Activated effector memory CD4-positive, alpha-beta T cell treated with Interleukin-2 at 50 U/mL for 16 hours (primary cell): ENCODE measurements around the gene CHMP4B.

Experiments
- DNase-seq: peaks from one replicate; pipeline ENCODE4 v3.0.0-alpha.2; 2020

Gene CHMP4B

DNA sequence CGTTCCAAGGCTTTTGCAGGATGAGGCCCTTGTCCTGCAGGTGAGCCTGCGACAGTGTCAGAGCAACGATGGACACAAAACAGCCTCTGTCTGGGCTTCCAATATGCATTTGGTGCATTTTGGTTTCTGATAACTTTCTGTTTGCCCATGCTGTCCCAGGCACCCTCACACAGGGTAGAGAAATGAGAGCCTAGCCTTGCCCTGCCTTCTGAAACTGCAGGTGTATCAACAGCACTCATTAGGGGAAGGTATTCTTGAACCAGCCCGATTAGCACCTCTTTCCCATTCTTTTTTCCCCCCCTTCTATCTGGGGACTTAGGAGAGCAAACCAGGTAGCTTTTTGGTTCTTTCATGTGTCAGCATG is 30.3 kb downstream of the CHMP4B start:
- DNase-seq = no peak

DNA sequence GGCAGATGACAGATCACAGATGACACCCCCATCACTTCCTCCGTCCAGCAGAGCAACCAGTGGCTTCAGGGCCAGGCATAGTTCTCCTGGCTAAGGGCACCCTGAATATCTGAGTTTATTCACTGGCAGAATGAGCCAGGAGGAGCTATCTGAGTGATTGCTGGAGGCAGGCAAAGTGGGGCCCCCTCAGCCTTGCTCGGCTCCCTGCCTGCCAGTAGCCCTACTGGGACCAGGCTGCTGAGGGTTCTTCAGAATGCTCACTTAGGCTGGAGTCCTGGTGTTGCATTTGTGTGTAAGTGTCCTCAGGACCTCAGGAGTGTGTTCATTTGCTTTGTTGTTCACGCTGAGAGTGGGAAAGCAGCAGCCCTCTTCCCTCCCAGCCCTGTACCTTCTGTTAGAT is 31.2 kb downstream of the CHMP4B start:
- DNase-seq = no peak

DNA sequence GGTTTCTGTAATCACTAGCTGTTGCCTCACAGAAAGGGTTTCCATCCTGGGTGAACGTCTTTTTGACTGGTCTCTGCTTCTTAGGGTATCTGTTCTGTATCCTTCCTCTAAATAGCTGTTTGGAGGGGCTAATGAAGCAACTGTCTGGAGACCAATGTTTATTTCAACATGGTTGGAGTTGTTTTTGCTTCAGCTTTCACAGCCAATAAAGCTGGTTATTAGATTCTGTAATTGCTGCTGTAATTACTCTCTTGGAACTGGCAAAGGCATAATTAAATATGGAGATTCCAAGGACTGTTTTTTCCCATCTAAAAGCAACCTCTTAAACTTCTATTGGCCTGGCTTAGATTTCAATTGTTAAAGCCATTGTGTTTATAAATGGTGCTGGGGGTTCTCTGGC is 31.9 kb downstream of the CHMP4B start:
- DNase-seq = no peak

DNA sequence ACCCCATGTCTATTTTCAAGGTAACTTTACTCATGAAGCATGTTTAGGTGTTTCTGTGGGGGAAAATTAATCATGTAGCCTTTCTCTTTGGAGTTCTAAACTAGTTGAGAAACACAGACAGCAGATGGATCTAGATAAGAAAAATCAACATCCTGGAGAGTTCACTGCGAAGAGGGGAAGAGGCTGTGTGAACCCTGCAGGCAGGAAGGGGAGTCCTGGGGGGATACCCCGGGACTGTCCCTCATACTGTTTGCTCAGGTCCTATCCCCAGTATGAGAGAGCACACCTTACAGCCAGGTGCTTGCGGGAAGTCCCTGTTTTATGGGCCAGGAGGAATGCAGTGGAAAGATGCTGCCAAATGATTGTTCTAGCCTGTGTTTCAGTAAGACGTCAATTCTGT is 32.7 kb downstream of the CHMP4B start:
- DNase-seq = no peak

DNA sequence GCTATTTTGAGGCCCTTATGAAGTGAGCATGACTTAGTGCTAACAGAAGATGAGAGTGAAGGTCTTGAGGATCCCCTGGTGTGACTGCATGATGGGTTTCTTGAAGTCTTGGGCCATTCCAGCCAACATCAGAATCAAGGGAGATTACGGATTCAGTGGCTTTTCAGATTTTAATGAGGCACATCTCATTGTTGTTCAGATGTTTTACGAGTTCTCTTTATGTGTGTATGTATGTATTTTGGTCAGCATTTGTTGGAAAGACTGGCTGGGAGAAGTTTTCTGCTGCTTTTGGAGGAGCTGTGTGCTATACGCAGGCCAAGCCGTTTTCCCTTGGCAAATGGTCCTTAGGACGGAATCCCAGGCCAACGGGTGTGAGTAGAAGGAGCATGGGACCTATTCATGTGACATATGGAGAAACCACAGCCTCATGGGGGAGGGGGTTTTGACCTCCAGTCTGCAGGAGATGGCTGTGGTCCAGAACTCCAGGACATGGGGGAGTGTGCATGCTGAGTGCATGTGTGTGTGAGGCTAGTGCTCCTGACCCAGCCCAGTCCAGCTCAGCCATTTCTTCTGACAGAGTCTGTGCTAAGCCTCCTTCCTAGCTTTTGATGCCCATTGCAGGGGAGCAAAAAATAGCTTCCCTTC is 35.3 kb downstream of the CHMP4B start:
- DNase-seq = no peak

DNA sequence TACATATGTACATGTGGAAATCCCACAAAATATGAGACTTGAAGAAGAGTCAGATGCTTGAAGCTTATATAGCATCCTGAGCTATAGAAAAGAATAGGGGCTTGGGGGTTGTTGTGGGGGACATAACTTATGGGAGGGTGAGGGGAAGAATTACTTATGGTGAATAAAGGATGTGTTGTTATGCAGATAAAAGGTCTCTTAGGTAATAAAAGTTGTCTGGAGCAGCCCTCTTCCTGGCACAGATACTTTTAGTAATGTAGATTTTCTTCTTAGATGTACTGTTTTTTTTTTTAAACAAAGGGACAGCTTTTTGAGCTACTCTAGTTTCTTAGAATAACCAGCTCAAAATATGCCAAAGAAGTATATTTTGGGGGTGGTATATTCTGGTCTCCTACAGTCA is 35.9 kb downstream of the CHMP4B start:
- no peak for DNase-seq

DNA sequence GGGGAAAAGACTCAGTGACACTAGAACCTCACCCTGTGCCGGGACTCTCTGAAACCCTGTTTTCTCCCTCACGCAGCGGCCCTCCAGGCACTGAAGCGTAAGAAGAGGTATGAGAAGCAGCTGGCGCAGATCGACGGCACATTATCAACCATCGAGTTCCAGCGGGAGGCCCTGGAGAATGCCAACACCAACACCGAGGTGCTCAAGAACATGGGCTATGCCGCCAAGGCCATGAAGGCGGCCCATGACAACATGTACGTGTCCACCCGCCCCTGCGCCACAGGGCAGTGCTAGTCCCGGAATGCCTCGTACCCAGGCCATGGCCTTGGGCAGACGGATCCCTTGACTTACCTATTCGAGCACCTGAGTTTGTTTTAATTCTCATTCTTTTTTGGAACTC is 37.2 kb downstream of the CHMP4B start:
- DNase-seq = no peak

DNA sequence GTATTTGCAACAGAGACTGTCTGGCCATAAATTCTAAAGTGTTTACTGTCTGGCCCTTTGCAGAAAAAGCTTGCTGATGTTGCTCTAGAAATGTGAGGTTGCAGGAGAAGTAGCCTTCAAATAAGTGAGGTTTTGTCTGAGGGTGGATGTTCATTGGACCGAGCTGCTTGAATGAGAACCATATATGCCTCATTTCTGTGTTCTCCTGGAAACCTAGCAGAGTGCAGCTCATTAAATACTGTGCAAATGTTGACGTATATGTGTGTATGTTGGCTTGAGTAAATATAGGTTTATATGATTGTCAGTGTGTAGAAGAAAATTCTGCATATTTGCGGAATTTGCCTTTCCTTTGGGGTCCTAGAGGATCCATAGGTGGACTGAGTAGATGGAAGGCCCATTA is 39.0 kb downstream of the CHMP4B start:
- DNase-seq = no peak

DNA sequence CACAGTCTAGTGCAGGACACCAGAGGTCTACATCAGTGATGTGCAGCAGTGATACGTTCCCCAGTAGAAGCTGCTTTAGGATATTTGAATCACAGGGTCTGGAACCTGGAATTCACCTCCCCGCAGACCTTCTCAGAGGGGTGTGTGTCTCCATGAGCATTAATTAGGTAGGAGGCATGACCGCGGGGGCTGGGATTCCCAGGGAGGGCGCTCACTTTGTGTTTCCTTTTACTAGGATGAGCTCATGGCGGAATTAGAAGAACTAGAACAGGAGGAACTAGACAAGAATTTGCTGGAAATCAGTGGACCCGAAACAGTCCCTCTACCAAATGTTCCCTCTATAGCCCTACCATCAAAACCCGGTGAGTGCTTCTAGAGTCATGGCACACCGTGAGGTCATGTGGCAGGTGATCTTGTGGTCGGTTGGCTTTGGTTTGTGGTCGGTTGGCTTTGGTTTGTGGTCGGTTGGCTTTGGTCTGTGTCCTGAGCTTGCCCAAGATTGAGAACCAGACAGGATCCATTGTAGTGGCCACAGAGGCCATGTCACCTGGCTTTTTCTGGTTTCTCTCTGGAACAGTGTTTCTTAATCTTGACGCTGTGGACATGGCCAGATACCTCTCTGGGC is 40.8 kb downstream of the CHMP4B start:
- no peak for DNase-seq

DNA sequence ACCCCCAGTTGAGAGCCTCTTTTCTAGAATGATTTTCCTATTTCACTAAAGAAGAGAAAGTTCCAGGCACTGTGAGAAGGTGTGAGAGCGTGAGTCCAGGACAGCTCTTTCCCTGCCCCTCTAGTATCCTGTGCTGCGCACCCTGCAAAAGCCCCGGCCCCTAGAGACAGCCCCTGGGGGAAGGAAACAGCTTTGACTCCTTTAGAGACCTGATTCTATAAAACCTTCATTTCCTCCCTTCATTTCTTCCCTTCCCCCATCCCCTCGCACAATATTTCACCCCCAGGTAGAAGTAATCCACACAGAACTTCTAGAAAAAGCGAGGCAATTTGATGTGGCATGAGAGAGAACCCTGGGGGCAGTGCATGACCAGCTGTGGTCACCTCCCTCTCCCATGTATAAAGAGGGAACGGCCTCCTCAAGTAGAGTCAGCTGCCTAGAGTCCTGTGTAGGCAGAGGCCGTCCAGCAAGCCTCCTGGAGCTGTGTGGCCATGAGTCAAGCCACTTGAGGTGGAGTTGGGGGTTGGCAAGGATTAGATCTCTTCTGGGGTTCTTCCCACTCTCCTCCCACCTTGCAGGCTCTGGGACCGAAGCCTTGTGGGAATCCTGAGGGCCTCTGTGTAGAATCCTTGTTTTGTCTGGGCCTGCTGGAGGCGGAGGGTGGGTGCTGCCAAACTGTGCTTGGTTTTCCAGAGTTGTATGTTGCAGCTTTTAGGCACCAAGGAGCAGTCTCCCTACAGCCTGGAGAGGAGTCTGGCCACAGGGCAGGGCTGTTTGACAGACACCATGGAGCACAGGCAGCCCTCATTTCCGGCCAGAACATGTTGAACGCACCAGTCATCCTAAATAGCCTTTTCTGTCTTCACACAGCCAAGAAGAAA is 41.7 kb downstream of the CHMP4B start:
- DNase-seq = no peak

DNA sequence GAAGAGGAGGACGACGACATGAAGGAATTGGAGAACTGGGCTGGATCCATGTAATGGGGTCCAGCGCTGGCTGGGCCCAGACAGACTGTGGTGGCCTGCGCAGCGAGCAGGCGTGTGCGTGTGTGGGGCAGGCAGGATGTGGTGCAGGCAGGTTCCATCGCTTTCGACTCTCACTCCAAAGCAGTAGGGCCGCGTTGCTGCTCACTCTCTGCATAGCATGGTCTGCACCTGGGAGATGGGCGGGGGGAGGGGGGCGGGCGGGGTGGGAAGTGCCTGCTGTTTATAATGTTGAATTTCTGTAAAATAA is 42.3 kb downstream of the CHMP4B start:
- peak; percentile 16 for DNase-seq

DNA sequence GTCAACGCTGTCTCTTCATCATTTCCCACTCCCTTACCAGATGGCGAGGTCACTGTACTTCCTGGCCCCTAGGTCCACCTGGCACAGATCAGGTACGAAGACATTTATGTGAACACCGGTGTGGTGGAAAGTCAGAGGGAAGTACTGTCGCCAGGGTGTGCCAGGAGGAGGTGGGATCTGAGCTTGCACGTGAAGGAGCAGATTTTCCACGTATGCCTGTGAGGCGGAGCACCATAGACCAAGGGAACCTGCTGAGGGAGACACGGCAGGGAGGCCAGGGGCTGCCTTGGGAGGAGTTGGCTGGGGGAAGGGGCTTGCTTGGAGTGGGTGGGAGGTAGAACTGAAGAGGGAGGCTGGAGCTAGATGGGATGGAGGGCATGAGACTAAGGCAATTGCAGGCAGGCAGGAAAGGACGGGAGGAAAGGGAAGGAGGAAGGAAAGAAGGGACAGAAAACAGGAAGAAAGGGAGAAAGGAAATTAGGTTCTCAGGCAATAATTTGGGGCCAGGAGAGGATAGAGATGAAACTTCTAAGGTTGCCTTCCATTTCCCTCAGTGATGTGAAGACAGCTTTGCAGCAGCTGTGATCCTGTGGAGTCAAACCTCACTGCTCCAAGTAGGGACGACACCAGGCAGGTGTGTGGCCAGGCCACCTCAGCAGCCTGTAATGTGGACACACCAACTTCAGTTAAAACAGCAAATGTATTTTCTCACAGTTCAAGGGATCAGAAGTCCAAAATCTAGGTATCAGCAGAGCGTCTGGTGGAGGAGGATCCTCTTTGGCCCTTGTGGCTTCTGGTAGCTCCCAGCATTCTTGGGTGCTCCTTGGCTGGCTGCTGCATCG is 46.8 kb downstream of the CHMP4B start:
- no peak for DNase-seq

DNA sequence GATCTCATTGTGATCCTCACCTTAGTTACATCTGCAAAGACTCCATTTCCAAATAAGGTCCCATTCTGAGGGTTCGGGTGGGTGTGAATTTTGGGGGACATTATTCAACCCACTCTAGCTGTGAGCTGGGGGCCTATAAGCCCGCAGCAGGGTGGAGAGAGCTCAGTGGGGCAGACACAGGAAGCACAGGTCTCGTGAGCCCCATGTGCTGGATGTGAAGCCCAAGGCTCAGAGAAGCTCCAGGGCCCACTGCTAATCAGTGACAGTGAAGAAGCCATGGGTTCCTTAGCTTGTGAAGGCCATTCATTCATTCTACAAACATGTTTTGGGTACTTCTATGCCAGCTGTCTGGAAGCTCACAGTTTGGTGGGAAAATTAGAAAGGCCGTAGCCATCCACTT is 47.5 kb downstream of the CHMP4B start:
- DNase-seq = no peak

DNA sequence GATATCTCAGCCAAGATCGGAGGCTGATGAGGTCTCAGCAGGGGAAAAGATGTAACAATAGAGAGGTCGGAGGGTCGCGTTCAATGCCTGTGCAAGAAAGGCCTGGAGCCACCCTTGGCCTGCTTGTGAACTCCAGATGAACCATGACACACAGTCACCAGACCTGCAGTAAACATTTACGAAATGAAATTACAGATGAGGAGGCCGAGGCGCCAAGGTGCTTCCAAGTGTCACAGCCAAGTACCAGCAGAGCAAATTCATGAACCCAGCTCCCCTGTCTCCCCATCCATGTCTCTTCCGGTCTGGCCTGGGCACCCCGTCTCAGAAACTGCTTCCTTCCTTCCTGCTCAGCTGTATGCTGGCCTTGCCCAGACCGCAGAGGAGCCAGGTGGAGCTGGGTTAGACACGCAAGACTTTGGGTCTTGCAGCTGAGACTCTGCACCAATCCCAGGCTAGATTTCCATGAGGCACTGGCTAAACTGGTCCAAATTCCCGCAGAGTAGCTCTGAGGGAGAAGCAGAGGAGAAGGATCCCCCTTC is 48.1 kb downstream of the CHMP4B start:
- DNase-seq = peak; percentile 54

DNA sequence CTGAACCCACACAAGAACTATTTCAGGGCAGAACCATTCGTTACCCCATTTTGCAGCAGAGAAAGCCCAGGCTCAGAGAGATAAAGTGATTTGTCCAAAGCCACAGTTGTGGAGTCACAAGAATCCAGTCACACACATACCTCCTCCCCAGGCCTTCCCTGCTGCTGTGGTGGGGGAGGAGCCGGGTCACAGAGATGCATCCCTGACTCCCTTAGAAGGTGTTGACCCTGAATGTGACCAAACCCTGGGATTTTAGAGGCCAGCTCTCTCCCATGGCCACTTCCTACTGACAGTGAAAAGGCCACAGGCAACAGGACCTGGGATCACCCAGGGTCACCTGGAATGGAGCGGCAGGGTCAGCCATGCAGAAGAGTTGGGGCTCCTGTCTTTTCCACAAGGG is 48.6 kb downstream of the CHMP4B start:
- no peak for DNase-seq

DNA sequence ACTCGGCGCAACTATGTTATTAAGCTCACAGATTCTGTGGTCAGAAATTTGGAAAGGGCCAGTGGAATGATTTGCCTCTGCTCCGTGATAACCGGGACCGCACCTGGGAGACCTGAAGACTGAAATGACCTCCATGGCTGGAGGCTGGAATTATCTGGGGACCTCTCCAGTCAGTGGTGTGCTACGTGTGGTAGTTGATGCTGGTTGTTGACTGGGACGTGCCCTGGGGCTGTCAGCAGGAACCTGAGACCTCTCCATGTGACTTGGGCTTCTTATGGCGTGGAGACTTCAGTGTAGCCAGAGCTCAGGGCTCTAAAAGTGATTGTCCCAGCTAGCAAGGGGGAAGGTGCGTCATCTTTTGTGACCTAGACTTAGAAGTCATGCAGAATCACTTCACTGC is 50.3 kb downstream of the CHMP4B start:
- DNase-seq = no peak

DNA sequence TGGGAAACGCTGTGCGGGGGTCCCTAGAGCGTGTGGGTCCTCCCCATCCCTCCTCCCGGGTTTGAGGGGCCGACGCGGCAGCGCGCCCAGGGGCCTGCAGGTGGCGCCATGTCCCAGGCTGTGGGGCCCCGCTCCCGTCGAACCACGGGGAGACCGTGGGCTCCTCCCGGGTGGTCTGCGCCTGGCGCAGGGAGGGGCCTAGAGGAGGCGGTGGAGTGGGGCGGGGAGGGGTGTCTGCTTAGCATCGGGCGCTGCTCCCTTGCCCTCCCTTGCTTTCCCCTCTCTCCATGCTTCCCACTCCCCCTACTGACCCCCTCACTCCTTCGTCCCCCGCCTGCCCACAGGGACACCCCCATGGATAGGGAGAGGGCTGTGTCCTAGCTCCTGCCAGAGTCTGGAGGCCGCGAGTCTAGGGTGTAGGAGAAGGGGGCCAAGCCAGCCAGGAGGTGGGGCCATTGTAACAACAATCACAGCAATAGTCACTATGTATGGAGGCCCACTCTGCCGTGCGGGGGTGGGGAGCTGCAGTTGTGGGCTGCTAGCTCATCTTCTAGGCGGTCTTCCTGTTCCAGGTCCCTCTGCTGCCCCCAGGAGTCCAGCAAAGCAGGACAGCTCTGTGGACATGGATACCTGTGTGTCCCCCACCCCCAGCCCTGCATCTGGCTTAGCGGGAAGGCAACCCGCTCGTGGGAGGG is 51.7 kb downstream of the CHMP4B start:
- peak; percentile 12 for DNase-seq

DNA sequence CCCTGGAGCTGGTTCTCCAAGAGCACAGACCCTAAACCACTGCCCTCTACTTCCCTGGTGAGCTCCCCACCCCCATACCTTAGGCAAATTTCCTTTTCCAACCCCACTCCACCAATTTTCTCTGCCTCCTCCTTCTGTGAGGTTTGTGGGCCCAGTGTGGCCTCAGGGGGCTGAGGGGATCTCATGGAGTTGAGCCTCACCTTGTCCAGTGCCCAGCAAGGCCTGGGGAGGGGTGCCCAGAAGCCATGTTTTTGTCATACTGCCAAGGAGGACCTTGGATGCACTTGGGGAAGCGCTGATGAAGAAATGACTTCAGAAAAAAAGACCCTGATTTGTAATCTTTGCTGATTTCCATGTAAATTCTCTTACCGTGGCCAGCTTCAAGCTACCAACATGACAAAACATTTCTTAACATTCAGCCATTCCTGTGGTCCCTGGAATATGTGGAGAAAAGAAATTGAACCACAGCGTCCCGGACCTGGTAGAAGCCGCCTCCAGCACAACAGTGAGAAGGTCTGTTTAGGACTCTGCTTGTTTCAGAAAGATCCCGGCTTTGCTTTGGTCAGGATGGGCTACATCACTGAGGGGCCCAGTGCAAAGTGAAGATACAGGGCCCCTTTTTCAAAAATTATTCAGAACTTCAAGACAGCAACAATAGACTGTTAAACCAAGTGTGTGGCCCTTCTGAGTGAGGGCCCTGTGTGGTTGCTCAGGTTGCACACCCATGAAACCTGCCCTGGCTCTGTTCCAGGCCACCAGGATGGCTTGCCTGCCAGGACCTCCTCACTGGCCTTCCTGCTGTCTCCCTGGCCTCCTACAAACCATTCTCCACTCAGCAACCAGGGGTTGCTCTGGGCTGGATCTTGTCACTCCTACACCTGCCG is 52.5 kb downstream of the CHMP4B start:
- DNase-seq = no peak

DNA sequence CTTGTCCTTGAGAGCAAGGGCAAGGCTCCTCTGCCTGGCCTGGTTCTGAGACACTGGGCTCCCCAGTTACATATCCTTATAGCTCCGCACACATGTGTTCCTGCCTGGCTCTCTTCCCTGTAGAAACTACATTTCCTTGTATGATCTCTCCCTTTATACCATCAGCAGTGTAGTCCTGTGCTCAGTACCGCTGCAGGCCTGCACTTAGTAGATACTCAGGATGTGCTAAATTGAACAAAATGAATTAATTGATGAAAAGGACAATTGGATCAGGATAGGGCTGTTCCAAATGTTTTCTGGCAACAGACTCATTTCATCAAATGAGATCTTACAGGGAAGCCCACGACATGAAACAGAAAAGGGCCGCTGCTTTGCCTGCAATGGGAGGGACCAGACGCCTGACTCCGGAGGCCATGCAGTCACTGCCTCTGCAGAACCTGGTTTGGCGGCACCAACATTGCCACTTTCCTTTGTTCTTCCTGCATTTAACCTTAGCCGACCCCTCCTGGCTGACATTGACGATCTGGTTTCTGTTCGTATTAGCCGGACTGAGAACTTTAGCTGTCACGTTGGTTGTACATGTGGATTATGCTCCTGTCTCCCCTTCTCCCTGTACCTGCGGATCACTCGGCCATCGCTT is 53.3 kb downstream of the CHMP4B start:
- DNase-seq = no peak

DNA sequence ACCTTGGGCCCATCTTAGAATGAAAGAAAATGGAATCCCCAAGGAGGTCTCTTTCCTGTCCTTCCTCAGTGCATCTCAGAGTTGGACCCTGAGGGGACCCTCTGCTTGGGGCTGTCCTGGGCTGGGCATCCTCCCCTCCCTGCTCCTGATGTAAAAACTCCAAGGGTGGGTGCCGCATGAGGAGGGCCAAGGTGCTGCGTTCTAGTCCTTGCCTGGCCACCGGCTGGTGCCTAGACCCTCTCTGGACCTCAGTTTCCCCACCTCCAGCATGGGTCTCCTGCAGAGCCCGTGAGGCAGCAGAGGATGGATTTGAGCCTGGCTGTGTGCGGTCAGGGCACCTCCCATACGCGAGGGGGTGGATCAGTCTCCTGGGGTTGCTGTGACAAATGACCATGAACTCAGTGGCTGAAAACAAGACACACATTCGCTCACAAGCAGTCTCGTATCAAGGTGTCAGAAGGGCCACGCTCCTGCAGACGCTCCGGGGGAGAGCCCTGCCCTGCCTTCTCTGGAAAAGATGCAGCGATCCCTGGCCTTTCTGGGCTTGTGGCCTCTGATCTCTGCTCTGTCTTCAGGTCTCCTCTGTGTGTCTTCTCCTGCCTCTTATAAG is 54.7 kb downstream of the CHMP4B start:
- DNase-seq = no peak
